ENCODE results near the gene DUSP6.
A peak's percentile ranks its signal among the peaks of the same experiment; 100 is the strongest.
"Not testable (repeated sequence)": the region's sequence is repeated elsewhere in the genome, so short reads cannot be mapped to it uniquely, and the experiment has no call there.

DUSP6 gene

DNA sequence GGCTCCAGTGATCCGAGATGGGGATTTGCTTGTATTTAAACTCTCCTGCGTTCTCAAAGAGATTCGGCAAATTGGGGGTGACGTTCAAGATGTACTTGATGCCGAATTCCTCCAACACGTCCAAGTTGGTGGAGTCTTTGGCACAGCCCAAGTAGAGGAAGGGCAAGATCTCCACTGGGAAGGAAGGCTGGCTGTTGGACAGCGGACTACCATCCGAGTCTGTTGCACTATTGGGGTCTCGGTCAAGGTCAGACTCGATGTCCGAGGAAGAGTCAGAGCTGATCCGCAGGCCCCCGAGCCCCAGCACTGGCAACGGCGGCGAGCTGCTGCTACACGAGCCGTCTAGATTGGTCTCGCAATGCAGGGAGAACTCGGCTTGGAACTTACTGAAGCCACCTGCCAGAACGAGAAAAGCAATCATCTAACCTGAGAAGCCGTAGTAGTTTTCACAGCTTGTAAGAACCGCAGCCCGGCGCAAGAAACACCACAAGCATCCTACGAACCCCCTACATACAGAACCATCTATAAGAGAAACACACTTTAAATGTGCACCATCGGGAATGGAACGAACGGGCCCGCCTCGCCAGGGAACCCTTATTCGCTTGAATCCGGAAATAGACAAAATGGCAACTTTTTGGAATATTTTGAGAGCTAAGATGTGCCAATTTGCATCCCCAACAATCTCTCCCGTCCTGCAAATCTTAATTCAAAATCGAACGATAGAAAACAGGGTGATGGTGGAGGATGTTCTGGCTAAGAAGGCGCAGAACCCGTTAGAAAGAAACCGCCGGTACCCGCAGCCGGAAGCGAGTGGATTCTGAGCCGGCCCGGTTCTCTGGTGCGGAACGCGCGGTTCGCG, 1.4 kb downstream of the DUSP6 start:
- peak; percentile 35 for DNase-seq

DNA sequence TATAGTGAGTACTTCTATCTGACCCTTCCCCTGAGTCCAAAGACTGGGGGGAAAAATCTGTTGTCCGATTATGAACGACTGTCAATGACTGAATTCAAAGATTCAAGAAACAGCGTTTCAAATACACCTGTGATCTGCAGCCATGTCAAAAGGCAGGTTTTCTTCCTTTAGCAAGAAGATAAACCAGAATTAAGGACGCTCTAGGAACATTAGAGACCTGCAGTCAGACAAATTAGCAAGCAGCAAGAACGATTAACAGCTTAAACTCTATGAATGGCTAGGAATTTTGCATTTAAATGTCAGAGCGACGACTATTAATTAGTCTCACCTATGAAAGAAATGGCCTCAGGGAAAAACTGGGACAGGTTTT, 2.1 kb downstream of the DUSP6 start:
- no peak for DNase-seq

DNA sequence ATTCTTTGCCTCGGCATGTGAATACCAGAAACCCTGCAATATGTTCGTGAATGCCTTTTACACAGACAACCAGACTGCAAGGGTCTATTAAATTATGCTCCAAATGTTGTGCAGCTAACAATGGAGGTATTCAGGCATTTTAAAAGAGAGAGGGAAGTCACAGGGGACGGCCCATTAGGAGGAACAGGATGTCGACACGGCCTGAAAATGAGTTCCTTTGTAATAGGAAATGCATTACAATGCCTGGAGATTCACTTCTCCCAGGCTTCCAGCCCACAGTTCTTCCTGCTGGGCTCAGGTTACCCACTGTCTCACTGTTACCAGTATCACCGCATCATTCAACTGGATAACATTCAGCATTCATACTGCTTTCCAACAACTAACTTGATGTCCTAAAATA, 2.5 kb downstream of the DUSP6 start:
- peak; percentile 88 for DNase-seq

DNA sequence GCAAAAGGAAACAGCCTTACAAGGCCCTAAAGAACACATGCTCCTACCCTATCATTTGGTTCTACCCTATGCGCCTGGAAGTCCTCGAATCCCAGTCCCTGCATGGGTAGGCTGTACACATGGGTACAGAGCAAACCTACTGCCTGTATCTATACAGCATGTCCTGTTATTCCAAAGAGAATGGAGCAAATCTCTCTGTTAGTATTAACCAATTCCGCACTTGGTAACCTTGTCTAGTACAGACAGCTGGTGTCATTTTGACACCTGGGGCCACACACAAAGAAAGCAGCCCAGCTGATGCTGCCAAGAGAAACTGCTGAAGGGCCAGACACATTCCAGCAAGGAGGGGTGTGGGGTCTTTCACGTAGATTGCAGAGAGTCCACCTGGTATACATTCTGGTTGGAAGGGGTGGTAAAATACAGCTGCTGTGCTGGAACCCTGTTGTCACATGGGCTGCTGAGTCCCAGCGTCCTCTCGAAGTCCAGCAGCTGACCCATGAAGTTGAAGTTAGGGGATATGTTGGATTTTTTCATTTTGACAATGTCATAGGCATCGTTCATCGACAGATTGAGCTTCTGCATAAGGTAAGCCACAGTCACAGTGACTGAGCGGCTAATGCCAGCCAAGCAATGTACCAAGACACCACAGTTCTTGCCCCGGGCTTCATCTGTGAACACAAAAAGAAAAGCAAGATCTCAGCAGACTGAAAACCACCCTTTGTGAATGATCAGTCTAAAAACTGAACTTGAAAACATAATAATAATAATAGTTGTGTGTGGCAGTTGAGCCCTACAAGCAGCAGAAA, 3.2 kb downstream of the DUSP6 start:
- DNase-seq = no peak

DNA sequence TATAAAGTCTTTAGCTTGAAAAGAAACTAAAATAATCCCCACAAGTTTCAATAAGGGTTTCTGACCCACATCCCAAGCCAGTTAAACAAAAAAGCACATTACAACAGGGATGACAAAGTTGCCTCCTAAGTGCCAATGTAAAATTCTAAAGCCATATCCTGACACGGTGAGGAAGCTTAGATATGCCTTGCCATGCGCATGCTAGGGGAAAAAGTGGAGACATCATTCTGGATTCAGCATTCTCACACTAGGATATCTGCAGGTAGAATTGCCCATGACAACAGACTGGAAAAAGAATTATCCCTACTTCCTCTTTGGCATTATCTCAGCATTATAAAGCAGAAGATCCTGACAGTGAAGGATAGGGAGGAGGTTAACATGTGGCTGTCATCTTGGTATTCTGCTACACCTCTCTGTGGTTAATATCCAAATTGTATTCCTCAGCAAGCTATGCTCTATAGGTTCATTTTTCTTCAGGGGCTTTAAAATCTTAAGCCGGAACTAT, 4.9 kb downstream of the DUSP6 start:
- peak; percentile 37 for DNase-seq

DNA sequence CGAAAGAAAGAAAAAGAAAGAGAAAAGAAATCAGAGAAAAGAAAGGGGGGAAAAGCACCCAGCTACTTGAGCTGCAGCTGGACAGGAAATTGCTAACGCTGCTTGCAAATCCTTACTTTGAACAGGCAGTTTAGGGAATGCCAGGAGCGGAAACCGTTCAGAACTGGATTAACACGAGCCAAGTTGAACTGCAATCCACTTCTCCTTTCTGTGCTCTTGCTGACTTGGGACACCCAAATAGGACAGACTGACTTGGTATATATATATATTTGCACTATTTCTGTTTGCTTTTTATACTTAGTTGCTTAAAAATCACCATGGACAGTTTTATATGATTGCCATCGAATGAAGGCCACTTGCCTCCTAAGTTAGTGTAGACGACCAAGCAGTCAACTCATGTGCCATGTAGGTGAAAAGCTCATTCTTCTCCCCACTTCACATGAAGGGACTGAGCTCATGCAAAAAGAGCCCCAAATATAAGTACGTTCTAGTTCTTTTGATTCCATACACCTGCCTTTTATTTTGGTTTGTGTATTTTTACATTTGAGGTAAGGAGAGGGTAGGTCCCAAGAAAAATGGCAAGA, 5.5 kb downstream of the DUSP6 start:
- DNase-seq = peak; percentile 79

DNA sequence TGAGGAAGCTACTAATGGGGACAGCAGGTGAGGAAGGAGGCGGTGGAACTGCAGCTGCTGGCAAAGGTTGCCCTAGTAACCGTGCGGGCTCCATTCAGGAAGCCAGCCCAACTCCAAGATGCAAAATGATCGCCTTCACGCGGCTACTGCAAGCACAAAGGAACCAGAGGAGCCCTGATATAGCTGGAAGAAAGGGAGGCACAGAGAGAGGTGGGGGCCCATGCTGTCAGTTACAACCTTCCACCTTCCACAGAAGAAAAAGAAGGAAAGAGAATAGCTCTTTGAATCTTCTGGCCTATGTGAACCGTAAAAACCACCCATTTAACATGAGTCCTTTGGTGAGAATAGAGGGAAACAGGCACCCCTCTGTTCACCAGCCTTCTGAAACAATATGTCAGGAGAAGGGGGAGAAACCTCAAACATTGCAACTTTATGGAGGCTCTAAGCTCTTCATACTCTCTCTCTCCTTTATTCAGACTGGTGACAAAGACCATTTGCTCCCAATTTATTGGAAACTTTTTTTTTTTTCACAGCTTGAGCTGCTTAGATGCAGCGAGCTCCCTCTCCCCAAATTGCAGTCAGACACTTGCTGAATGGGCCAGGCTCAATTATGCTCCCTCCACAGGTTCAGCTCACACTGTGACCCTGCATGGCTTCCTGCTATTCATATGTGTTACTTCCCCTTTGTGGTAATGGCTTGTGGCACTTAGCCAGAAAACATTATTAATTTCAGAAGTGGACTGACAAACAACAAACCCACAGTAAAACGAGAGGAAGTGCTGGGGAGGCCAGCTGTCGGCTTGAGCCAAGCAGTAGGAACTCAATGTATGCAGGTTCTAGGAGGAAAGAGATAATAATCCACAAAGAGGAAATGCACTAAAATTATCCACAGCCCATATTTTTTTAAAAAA, 6.2 kb downstream of the DUSP6 start:
- DNase-seq = peak; percentile 97

DNA sequence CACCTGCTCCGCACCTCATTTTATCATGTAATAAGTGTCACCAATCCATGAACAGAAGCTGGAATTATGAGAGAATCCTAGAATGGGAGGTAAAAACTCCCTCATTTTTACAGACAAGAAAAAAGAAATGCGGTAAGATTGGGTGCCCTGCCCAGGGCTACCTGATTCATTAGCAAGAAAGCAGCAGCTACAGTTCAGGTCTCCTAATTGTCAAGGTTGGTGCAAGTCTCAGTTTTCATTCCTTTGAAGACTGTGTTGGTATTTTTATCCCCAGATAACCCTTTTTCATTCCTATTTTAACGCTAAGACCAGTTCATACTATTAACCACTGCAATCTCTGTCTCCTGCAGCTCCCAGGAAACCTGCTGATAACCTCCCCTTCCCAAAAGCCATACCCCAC, 6.9 kb downstream of the DUSP6 start:
- DNase-seq = no peak

DNA sequence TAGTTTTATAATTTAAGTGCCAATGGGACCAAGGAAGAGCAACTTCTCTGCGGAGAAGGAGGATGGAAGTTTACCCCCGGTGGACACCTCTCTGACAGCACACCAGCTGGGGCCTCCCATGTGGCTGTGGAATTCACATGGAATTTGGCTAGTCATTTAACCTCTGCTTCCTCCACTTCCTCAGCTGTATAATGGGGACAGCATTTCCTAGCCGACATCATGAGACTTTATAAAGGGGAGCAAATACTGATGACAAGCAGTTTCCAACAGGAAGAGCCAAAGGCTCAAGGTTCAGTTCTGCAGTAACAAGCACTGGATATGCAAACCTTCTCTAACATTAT, 7.5 kb downstream of the DUSP6 start:
- DNase-seq = peak; percentile 30

DNA sequence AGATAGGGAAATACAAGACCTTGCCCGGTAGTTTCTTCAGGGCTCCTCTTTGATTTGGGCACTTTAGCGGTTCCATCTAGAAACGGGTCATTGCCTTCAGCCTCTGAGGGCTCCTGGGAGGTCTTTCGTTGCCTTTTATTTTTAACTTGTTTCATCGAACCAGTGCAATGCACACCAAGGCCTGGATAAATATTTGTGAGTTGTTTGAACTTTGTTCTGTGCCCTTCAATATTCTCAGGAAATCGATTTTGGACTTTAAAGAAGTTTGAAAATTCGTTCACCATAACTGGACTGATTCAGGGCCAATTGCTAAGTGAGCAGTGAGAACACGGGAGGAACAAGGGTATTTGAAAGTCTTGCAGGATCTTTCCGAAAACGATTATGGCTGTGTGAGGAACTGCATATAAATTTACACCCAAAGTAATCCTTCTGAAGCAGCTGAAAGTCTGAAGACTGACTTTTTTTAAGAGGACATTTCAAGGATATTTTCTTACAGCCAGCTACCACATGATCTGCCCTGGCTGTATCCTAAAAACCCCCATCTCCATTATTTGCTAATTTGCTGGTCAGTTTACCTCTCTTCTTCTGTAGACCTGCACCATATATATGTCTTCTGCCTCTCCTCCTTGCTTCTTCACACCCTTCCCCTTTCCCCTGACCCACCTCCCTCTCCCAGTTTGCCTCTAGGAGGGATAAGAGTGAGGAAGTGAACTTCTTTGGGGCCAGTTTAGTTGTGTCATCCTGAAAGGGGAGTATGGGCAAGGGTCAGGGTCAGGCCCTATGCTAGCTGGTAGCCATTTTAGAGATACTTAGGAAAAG, 8.0 kb downstream of the DUSP6 start:
- DNase-seq = peak; percentile 21

DNA sequence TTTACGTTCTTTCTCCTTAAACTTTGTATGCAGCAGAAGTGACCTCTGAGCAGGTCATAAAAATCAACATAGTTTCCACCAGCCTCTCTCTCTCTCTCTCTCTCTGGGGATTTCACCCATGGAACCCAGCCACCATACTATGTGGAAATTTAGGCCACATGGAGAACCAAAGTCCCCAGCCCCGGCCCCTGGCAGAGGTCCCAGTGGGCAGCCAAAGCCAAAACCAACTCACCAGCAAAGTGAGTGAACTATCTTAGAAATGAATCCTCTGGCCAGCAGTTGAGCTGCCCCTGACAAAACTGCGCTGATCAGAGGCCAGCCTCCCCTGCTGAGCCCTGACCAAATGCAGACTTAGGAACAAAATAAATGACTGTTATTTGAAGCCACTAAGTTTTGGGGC, 9.2 kb downstream of the DUSP6 start:
- no peak for DNase-seq

DNA sequence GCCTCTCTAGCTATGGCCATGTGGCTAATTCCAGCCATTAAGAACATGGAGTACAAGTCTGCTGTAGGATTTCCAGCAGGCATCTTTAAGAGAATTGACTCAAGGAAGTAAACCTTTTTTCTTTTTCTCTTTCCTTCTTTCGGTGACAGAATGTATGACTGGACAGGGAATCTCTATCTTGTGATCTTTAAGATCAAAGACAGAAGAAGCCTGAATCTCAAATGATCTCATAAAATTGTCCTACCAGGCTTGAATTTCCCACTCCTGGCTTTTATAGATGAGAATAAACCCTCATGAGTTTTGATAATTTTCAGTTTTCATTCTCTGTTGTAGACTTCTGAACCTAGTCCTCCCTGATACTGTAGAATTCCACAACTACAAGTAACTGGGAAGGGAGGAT, 11.4 kb downstream of the DUSP6 start:
- DNase-seq = no peak

DNA sequence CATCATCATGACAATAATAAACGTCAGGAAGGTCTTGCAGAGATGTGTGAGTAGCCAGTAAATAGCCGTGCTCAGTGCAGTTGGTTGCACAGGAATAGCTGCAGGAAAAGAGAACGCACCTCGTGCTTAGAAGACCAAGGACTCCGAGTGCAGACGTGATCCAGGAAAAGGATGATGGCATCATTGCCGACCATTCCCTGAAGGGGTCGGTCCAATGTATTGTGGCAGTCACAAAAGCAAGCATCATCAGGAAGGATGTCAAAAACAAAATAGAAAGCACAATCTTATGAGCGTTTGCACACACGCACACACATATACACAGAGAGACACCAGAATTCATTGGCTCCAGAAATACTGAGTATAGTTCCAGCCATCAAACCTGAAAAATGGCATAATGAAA, 12.8 kb downstream of the DUSP6 start:
- no peak for DNase-seq

DNA sequence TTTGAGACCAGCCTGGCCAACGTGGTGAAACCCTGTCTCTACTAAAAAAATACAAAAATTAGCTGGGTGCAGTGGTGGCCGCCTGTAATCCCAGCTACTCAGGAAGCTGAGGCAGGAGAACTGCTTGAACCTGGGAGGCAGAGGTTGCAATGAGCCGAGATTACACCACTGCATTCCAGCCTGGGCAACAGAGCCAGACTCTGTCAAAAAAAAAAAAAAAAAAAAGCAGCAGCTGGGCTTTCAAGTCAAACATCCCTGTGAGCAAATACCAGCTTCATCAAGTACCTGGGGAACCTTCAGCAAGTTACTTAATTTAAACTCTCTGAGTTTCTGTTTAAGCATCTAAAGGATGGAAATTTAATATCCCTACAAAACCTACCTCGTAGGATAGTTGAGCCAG, 15.2 kb downstream of the DUSP6 start:
- not testable (repeated sequence) for DNase-seq

DNA sequence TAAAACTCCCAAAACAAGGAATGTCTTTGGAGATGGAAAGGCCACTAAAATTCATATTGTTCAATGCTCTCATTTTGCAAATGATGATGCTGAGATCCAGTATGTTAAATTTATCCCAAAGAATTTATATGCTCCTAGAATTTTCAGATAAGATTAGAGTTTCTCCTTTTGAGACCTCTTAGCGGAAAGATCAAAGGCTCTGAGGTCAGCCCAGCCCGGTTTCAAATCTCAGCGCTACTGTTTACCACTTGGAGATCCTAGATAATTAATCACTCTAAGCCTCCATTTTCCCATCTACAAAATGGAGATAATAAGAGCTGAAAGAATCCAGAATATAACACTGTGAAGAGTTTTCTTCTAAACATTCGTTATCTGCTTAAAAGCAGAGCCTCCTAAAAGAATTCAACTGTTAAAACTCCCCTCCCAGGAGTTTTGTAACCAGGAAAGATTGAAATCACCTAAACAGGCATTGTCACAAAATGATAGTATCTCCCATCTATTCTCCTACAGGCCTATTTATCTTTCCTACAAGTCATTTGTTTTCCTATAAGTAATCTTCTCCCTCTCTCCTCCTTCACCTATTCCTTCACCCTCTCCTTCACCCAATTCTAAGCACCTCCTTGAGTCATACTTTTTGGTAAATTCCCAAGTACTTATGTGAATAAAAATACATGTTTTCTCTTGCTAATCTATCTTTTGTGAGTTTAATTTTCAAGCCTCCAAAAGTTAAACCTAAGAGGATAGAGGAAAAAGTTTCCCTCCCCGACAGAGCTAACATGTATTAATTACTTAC, 16.7 kb downstream of the DUSP6 start:
- DNase-seq = no peak

DNA sequence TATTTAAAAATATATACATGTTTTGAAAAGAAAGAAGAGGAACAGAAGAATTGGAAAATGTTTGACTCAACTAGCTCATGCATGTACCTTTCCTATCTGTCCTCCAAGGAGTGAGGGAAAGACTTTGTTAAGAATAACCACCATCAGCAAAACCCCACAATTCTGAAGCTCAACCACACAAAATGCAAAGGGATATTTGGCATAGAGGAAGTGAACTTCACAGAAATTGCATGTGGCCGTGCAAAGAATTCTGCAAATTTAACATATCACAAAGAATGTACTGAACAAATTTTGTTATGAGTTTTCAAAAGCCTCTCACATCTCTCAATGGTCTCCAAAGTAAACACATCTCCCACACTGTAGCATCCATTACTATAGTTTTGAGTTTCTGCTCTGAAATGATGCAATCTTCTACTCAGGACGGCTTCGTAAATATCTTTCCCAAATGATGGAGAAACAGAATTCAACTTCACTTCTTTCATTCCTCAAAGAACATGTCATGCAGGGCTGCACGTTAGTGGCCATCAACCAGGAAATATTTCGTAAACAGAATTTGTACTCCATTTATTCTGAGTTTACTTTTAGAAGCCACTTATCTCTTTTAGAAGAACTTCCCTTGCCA, 17.6 kb downstream of the DUSP6 start:
- DNase-seq = no peak

DNA sequence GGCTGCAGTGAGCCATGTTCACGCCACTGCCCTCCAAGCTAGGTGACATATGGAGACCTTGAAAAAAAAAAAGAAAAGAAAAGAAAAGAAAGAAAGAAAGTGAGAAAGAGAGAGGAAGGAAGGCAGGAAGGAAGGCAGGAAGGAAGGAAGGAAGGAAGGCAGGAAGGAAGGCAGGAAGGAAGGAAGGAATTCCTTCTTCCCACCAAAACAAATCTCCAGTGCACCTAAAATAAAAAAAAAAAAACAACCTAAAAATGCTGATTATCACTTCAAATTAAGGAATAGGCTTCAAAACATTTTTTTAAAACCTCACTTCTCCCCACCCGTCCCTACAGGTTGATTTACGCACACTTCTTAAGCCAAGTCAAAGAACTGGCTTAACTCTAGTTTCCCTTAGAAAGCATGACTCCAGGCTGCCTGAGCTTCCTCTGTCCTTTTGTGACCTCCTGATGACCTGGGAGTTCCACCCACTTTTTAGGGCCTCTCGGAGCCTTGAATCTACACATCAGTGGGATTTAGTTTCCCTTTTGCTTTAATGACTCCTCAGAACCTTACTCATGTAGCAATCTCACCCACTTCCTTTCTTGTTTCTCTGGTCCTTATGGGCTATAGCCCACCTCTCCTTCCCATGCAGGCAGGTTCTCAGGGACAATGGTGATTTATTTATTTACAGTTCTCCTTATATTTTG, 18.6 kb downstream of the DUSP6 start:
- peak; percentile 96 for DNase-seq

DNA sequence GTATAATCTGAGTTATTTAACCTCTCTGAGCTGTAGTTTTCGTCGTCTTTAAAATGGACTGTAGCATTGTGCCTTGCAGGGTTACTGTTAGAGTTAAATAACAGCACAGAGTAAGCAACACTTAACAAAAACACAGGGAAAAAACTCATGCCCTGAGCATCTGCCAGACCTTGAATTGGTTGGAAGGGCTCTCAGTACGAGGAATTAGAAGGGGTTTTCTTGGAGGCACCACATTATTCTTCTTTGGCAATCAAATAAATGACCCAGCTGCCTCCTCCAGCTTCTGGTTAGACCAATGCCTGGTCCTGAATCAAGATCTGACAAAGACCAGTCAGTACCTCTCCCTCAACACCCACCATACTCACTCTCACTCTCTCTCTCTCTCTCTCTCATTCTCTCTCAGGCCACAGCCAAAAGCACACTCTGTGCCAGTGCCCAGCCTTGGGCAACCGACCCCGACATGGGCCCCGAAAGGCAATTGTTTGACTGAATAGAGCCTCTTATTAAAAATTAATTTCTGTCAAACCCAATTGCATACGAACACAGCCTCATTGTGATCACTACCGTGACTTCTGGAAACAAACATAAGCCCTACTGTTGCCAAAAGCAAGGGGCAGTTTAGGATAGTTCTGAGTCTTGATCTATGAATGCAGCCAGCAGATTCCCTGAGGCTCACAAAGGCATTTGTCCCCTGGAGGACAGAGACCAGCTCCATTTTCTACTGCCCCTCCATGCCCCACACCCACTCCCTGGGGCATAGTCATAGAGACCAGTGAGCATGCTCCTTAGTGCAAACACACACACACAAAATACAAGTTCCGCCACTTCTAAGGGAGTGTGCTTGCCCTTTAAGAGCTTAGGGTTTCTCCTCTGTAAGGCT, 23.9 kb downstream of the DUSP6 start:
- no peak for DNase-seq
